Testis (tissue), 3 donors: Measurements from ENCODE around the gene HSD3B1. TPM values are rescaled to one million over a fixed set of nuclear protein-coding genes. Genes with fewer than 3 reads are reported as not detected.
A peak's percentile ranks its signal among the peaks of the same experiment; 100 is the strongest.
"Not testable (repeated sequence)": the region's sequence is repeated elsewhere in the genome, so short reads cannot be mapped to it uniquely, and the experiment has no call there.

ENCODE experiments used
- DNase-seq: peaks from one replicate; pipeline ENCODE4 v3.0.0-alpha.2; 2019
- H3K27ac ChIP-seq, 2 donors: fragments of 200-600 bp; sonication (generic); one replicate each; pipeline ENCODE4 v1.5.1; 2019
- H3K27me3 ChIP-seq: fragments of 200-600 bp; sonication (generic); one replicate; pipeline ENCODE4 v1.5.1; 2019
- H3K36me3 ChIP-seq: fragments of 200-600 bp; sonication (generic); one replicate; pipeline ENCODE4 v1.5.1; 2017; ENCODE audit warnings: low read depth; ENCODE audit errors: missing control alignments
- H3K4me1 ChIP-seq: fragments of 200-600 bp; sonication (generic); one replicate; pipeline ENCODE4 v1.5.1; 2019
- H3K4me3 ChIP-seq, 2 donors: fragments of 200-600 bp; sonication (generic); one replicate each; pipeline ENCODE4 v1.5.1; 2017 to 2019
- H3K9me3 ChIP-seq: fragments of 200-600 bp; sonication (generic); one replicate; pipeline ENCODE4 v1.5.1; 2017
- POLR2A ChIP-seq: fragments of 450-650 bp; IDR thresholded peaks from one replicate; pipeline ENCODE4 v1.6.1; 2017; ENCODE audit warnings: antibody characterized with exemption, mild to moderate bottlenecking, moderate library complexity
- WGBS, 2 donors: methylation state at CpG; one replicate each; pipeline ENCODE4 v1.1.5; 2018; 5-methylcytosine and 5-hydroxymethylcytosine counted together
- intact Hi-C: fragments of 100-400 bp; cut with DNase I; formaldehyde crosslinking; loops from one replicate; pipeline ENCODE4 v1.15.1; 2023; ENCODE audit warnings: low total_unique reads
- polyA plus RNA-seq: library from polyadenylated mRNA; stranded (reverse); fragments of 350-450 nt; fragmentation: Illumina TruSeq; extraction: RNeasy Lipid Tissue Mini Kit (QIAGEN cat#74804); gene quantifications from one replicate; pipeline ENCODE4 v1.2.3, GENCODE V29; 2014; ENCODE audit warnings: low read depth, low replicate concordance; ENCODE audit not compliant: insufficient read depth
- total RNA-seq, 2 donors: library from RNA; depleted of rRNA; stranded (reverse); fragments of >200 nt; gene quantifications; one replicate each; pipeline ENCODE4 v1.2.3, GENCODE V29; 2016
- TF ChIP-seq, protein P1 (sequence below), 3 experiments: fragments of 450-650 bp in 2 of 3; fragments of 200-600 bp in 1 of 3; sonication (generic) in 1 of 3; IDR thresholded peaks; one replicate each; pipeline ENCODE4 v1.5.1; 2016 to 2019; ENCODE audit warnings: antibody characterized with exemption in 3 of 3, mild to moderate bottlenecking in 2 of 3, moderate library complexity in 1 of 3

The HSD3B1 gene
- total and polyA plus RNA-seq, 3 donors from 2014 or later = 0.24 TPM; not detected in 2

DNA sequence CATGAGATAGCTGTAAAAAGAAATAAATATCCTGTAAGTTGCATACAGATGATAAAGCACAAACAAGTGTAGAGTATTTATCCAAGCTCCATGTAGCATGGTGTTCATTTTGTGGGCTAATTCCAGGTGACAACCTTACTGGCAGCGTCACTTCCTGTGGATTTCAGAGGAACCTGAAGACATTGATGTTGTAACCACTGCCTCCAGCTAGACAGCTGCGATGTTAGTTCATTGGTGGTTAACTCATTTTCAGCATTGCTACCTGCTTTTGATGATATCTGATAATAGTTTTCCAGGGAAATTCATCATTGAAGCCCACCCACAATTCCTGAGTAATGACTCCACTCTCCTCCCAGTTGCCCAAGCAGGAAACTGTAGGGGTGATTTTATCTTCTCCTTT, 3.0 kb downstream of the HSD3B1 start:
- DNase-seq = no peak
- 88 to 91% methylated on average over 2 of the region's 2 CpGs for WGBS, 2 donors
- intact Hi-C loops = no loop called here
- no peak overlapping the region for H3K4me3 ChIP-seq
- no peaks in the 10 kb centered on the region for H3K9me3 ChIP-seq
- H3K36me3 ChIP-seq = no peaks in the 10 kb centered on the region
- no peak overlapping the region for H3K27ac ChIP-seq
- TF ChIP-seq, protein P1, sequence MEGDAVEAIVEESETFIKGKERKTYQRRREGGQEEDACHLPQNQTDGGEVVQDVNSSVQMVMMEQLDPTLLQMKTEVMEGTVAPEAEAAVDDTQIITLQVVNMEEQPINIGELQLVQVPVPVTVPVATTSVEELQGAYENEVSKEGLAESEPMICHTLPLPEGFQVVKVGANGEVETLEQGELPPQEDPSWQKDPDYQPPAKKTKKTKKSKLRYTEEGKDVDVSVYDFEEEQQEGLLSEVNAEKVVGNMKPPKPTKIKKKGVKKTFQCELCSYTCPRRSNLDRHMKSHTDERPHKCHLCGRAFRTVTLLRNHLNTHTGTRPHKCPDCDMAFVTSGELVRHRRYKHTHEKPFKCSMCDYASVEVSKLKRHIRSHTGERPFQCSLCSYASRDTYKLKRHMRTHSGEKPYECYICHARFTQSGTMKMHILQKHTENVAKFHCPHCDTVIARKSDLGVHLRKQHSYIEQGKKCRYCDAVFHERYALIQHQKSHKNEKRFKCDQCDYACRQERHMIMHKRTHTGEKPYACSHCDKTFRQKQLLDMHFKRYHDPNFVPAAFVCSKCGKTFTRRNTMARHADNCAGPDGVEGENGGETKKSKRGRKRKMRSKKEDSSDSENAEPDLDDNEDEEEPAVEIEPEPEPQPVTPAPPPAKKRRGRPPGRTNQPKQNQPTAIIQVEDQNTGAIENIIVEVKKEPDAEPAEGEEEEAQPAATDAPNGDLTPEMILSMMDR (IDR thresholded peaks at IDR 0.05) = no peak
- TF ChIP-seq POLR2A = no peak
- no peaks in the 10 kb centered on the region for H3K4me1 ChIP-seq
- H3K27me3 ChIP-seq = no peaks in the 10 kb centered on the region

DNA sequence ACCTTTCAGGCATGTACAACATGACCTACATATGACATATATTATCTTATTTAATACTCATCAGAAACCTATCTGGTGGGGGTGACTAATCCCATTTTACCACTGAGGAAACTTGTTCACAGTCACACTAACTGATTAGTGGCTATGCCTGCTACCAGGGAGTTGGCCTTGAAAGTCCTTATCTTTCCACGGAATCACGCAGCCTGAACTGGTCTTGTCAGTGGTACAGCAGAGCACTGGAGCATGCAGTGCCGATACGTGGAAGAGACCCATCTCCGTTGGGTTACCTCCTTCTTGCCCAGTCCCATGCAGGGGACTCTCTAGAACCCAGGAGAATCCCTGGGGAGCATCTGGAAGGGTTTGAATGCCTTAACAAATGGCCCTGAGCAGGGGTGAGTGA, 8.2 kb downstream of the HSD3B1 start:
- Histone ChIP-seq H3K4me1 (peaks cover 14% of the 10 kb centered on the region), H3K9me3 (no peaks in the 10 kb centered on the region), H3K27ac (no peak overlapping the region), H3K4me3 (no peak overlapping the region), H3K36me3 (no peaks in the 10 kb centered on the region), H3K27me3 (no peaks in the 10 kb centered on the region)
- WGBS, 2 donors = 87 to 91% methylated on average over 5 of the region's 5 CpGs
- DNase-seq = no peak
- TF ChIP-seq, protein P1 (IDR thresholded peaks at IDR 0.05) = no peak
- TF ChIP-seq POLR2A = no peak
- intact Hi-C loops = no loop called here

DNA sequence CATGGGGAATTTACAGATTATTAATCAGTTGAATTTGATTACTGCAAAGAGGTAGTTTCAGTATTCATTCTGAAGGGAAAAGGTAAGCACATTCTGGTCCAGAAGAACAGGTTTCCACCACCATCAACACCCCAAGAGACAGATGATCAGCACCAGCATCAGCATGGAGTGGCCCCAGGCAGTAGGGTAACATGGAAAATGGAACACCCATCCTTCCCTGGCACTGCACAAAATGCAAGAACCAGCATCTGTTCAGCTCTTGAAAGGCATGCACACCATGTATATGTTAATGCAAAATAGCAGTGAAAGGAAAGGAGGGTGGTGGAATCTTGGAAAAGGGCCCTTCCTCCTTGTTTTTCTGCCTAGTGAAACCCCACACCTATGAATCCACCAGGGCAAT, 9.2 kb downstream of the HSD3B1 start:
- intact Hi-C loops = no loop called here
- H3K4me3 ChIP-seq = no peak overlapping the region
- no peaks in the 10 kb centered on the region for H3K27me3 ChIP-seq
- H3K36me3 ChIP-seq = no peaks in the 10 kb centered on the region
- TF ChIP-seq POLR2A = no peak
- TF ChIP-seq, protein P1 (IDR thresholded peaks at IDR 0.05) = no peak
- H3K9me3 ChIP-seq = no peaks in the 10 kb centered on the region
- DNase-seq = no peak
- no peak overlapping the region for H3K27ac ChIP-seq
- H3K4me1 ChIP-seq = peaks cover 14% of the 10 kb centered on the region

DNA sequence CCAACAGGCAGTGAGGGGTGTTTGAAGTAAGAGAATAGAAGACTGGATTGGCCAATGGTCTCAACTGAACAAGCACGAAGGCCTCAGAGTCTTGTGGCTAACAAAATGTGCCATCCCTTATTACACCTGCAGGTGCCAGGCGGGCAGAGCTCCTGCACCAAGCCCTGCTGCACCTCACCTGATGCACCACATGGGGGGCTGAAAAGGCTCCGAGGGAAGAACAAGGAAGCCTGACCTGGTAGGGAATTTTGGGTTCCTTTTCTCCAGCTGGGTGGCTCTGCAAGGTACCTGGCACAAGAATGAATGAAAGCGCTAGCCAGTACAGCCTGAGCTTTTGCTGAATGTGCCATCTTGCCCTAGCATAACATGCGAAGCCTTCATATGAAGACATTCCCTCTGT, 9.7 kb downstream of the HSD3B1 start:
- Histone ChIP-seq H3K36me3 (no peaks in the 10 kb centered on the region), H3K4me3 (no peak overlapping the region), H3K27me3 (no peaks in the 10 kb centered on the region), H3K9me3 (no peaks in the 10 kb centered on the region), H3K4me1 (peaks cover 14% of the 10 kb centered on the region), H3K27ac (no peak overlapping the region)
- intact Hi-C loops = no loop called here
- TF ChIP-seq, protein P1 (IDR thresholded peaks at IDR 0.05) = no peak
- TF ChIP-seq POLR2A = no peak
- WGBS, 2 donors = 94% methylated on average over 5 of the region's 5 CpGs
- DNase-seq = no peak

DNA sequence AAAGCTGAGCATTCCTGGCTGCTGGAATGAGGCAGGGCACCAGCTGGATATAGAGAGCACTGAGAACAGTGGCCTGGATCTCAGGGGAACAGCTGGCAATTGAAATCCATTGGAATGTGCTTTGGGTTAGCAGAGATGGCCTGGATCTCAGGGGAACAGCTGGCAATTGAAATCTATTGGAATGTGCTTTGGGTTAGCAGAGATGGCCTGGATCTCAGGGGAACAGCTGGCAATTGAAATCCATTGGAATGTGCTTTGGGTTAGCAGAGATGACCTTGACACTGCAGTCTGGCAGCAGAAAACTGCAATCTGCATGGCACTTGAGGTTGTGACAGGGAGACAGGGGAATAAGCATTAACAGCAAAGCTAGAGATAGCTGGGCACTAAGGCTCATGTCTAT, 10.7 kb downstream of the HSD3B1 start:
- H3K36me3 ChIP-seq, H3K27me3 ChIP-seq, intact Hi-C loops, H3K9me3 ChIP-seq, H3K4me3 ChIP-seq, H3K27ac ChIP-seq: not testable (repeated sequence)
- peaks cover 14% of the 10 kb centered on the region for H3K4me1 ChIP-seq
- peak; percentile 20 for DNase-seq
